ENCODE results near the gene HUS1B. TPM values are rescaled to one million over a fixed set of nuclear protein-coding genes. Genes with fewer than 3 reads are reported as not detected.

The HUS1B gene
- total and polyA plus RNA-seq, 2 donors (not counting 3 experiments of a cell fraction or from before 2014, with no cell fraction given): 0.25 to 1.2 TPM

DNA sequence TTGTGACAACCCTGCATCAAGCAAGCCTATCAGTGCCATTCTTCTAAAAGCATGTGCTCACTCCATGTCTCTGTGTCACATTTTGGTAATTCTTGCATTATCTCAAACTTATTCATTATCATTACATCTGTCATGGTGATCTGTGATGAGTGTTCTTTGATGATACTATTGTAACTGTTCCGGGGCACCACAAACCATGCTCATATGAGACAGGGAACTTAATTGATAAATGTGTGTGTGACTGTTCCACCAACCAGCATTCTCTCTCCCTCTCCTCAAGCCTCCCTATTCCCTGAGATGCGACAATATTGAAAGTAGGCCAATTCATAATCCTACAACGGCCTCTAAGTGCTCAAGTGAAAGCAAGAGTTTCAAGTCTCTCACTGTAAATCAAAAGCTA, 4.0 kb downstream of the HUS1B start:
- no peak for FAIRE-seq
- dilution Hi-C loops (cut with MboI; ENCODE audit: extremely low pct_ligation_motif_present, low sequenced_read_pairs): no loop called here
- H3K27me3 ChIP-seq (ENCODE audit: control insufficient read depth in 2 of 2, insufficient read depth in 2 of 2, low read length in 2 of 2): no peaks in the 10 kb centered on the region

More for the DNA sequence above, 4.0 kb downstream of the HUS1B start:
- Histone ChIP-seq H3K9me1 (replicated peaks; ENCODE audit: control insufficient read depth, extremely low read depth, insufficient read depth, low read length) (no peaks in the 10 kb centered on the region), H3K4me1 (ENCODE audit: control insufficient read depth, extremely low read depth, insufficient read depth, low read length) (no peaks in the 10 kb centered on the region), H3K36me3 (ENCODE audit: control insufficient read depth in 2 of 2, extremely low read depth in 1 of 2, insufficient read depth in 2 of 2, low read length in 2 of 2) (peaks cover 0 to 2% of the 10 kb centered on the region in 2 experiments), H3K4me2 (ENCODE audit: insufficient read depth, low read length) (no peak overlapping the region), H3K9me3 (replicated peaks; ENCODE audit: control insufficient read depth, insufficient read depth, low read length) (no peaks in the 10 kb centered on the region), H2AFZ (ENCODE audit: low read depth, low read length) (no peak overlapping the region), H4K20me1 (replicated peaks; ENCODE audit: control insufficient read depth, extremely low read depth, insufficient read depth, low read length) (no peaks in the 10 kb centered on the region), H3K9ac (replicated peaks; ENCODE audit: extremely low read depth, insufficient read depth, low read length) (no peak overlapping the region), H3K27ac (ENCODE audit: insufficient read depth, low read depth, low read length) (no peak overlapping the region), H3K79me2 (ENCODE audit: control insufficient read depth, insufficient read depth, low read length) (peaks cover 12% of the 10 kb centered on the region), H3K4me3 (replicated peaks in 1 of 3; ENCODE audit: insufficient read depth in 1 of 3, low read depth in 1 of 3, low read length in 3 of 3) (no peak overlapping the region)
- no TSS peak for BruUV-seq (replicated peaks)
- TF ChIP-seq MYC (IDR thresholded peaks at IDR 0.05; ENCODE audit: low read depth, low read length): no peak
- TF ChIP-seq, protein P1, sequence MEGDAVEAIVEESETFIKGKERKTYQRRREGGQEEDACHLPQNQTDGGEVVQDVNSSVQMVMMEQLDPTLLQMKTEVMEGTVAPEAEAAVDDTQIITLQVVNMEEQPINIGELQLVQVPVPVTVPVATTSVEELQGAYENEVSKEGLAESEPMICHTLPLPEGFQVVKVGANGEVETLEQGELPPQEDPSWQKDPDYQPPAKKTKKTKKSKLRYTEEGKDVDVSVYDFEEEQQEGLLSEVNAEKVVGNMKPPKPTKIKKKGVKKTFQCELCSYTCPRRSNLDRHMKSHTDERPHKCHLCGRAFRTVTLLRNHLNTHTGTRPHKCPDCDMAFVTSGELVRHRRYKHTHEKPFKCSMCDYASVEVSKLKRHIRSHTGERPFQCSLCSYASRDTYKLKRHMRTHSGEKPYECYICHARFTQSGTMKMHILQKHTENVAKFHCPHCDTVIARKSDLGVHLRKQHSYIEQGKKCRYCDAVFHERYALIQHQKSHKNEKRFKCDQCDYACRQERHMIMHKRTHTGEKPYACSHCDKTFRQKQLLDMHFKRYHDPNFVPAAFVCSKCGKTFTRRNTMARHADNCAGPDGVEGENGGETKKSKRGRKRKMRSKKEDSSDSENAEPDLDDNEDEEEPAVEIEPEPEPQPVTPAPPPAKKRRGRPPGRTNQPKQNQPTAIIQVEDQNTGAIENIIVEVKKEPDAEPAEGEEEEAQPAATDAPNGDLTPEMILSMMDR (IDR thresholded peaks at IDR 0.05; ENCODE audit: extremely low read depth in 1 of 2, insufficient read depth in 1 of 2, low read depth in 1 of 2, low read length in 2 of 2): no peak
- no peak for TF ChIP-seq EZH2 (IDR thresholded peaks at IDR 0.05; ENCODE audit: borderline replicate concordance, low read depth, low read length, severe bottlenecking)
- TF ChIP-seq POLR2AphosphoS5 (IDR thresholded peaks at IDR 0.05; ENCODE audit: insufficient read depth, low read depth, low read length): no peak
- no peak for TF ChIP-seq POLR2A (IDR thresholded peaks at IDR 0.05; ENCODE audit: low read depth, low read length)
- no peak for TF ChIP-seq FOS (IDR thresholded peaks at IDR 0.05; ENCODE audit: borderline replicate concordance, insufficient read depth, low read length)
- no peak for TF ChIP-seq GATA2 (IDR thresholded peaks at IDR 0.05; ENCODE audit: insufficient read depth, insufficient read length, low read depth, low read length)
- TF ChIP-seq JUN (IDR thresholded peaks at IDR 0.05; ENCODE audit: borderline replicate concordance, insufficient read depth, insufficient read length, low read depth): no peak
- TF ChIP-seq, protein P2, sequence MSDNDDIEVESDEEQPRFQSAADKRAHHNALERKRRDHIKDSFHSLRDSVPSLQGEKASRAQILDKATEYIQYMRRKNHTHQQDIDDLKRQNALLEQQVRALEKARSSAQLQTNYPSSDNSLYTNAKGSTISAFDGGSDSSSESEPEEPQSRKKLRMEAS (IDR thresholded peaks at IDR 0.05; ENCODE audit: insufficient read depth, insufficient read length): no peak
- no peak for DNase-seq (ENCODE audit: low read depth, low spot score)
- intact Hi-C loops (cut with micrococcal nuclease): no loop called here
- CTCF ChIA-PET: interaction anchor here (0.9 to 2.4 kb wide), 3 partner anchors 22 to 69 kb away, joined by 4 to 11 read pairs (median 4); no protein-coding TSS in a partner anchor
- POLR2A ChIA-PET: no interaction called here

Data from endothelial cell of umbilical vein (primary cell).